Endothelial cell of umbilical vein (primary cell): Measurements from ENCODE around the gene PHAF1.

Source experiments
- EZH2 ChIP-seq: IDR thresholded peaks from 2 replicates; pipeline ENCODE4 v1.6.1; 2012; ENCODE audit warnings: borderline replicate concordance, low read depth, mild to moderate bottlenecking, moderate library complexity, low read length, inconsistent platforms; ENCODE audit not compliant: severe bottlenecking
- POLR2A ChIP-seq: IDR thresholded peaks from 2 replicates; pipeline ENCODE4 v1.6.1; 2012; ENCODE audit warnings: low read depth, mild to moderate bottlenecking, control low read depth, low read length
- POLR2AphosphoS5 ChIP-seq: IDR thresholded peaks from 2 replicates; pipeline ENCODE4 v1.6.1; 2012; ENCODE audit warnings: low read depth, mild to moderate bottlenecking, control low read depth, low read length, moderate library complexity; ENCODE audit not compliant: insufficient read depth
- TF ChIP-seq, protein P1 (sequence below), 2 donors: IDR thresholded peaks; 1 replicate in 1 of 2; 2 replicates in 1 of 2; pipeline ENCODE4 v1.5.1; 2011; ENCODE audit warnings: low read length in 2 of 2, mild to moderate bottlenecking in 2 of 2, moderate library complexity in 2 of 2, control low read depth in 1 of 2, inconsistent platforms in 1 of 2, low read depth in 1 of 2; ENCODE audit not compliant: insufficient read depth in 1 of 2; ENCODE audit errors: extremely low read depth in 1 of 2

- TF ChIP-seq POLR2A (no peak), EZH2 (no peak), POLR2AphosphoS5 (no peak)
- TF ChIP-seq, protein P1, sequence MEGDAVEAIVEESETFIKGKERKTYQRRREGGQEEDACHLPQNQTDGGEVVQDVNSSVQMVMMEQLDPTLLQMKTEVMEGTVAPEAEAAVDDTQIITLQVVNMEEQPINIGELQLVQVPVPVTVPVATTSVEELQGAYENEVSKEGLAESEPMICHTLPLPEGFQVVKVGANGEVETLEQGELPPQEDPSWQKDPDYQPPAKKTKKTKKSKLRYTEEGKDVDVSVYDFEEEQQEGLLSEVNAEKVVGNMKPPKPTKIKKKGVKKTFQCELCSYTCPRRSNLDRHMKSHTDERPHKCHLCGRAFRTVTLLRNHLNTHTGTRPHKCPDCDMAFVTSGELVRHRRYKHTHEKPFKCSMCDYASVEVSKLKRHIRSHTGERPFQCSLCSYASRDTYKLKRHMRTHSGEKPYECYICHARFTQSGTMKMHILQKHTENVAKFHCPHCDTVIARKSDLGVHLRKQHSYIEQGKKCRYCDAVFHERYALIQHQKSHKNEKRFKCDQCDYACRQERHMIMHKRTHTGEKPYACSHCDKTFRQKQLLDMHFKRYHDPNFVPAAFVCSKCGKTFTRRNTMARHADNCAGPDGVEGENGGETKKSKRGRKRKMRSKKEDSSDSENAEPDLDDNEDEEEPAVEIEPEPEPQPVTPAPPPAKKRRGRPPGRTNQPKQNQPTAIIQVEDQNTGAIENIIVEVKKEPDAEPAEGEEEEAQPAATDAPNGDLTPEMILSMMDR (IDR thresholded peaks at IDR 0.05; ENCODE audit: extremely low read depth in 1 of 2, insufficient read depth in 1 of 2, low read depth in 1 of 2, low read length in 2 of 2): no peak
These were observed 8.2 kb upstream of the PHAF1 start for GRCh38 chr16:67101311-67102082.
